GM10266 (cell line): ENCODE measurements around the gene REEP3.

Experiments used
- DNase-seq: peaks from one replicate; pipeline ENCODE4 v3.0.0; 2012; ENCODE audit errors: extremely low spot score
- TF ChIP-seq, protein P1 (sequence below): IDR thresholded peaks from 2 replicates; pipeline ENCODE4 v1.5.1; 2012; ENCODE audit warnings: mild to moderate bottlenecking, low read depth; ENCODE audit not compliant: control insufficient read depth, insufficient read depth; ENCODE audit errors: missing control alignments

The REEP3 gene

DNA sequence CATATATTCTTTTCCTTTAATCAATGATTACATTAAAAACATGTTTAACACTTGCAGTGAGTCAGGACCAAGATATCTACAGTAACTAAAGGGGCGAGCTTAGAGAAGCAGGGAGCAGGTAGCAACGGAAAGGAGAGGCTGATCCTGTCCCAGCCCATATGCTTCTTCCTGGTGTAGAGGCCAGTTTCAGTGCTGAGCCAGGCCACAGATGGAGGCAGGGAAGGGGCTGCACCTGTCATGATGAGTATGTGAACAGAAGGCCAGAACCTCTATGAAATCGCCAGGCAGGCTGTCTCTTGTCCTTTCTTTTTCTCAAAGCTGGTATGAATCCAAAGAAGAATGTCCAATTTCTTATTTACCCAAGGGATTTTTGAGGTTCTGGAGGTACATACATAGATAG is 16.3 kb downstream of the REEP3 start:
- no peak for DNase-seq
- TF ChIP-seq, protein P1, sequence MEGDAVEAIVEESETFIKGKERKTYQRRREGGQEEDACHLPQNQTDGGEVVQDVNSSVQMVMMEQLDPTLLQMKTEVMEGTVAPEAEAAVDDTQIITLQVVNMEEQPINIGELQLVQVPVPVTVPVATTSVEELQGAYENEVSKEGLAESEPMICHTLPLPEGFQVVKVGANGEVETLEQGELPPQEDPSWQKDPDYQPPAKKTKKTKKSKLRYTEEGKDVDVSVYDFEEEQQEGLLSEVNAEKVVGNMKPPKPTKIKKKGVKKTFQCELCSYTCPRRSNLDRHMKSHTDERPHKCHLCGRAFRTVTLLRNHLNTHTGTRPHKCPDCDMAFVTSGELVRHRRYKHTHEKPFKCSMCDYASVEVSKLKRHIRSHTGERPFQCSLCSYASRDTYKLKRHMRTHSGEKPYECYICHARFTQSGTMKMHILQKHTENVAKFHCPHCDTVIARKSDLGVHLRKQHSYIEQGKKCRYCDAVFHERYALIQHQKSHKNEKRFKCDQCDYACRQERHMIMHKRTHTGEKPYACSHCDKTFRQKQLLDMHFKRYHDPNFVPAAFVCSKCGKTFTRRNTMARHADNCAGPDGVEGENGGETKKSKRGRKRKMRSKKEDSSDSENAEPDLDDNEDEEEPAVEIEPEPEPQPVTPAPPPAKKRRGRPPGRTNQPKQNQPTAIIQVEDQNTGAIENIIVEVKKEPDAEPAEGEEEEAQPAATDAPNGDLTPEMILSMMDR = no peak

DNA sequence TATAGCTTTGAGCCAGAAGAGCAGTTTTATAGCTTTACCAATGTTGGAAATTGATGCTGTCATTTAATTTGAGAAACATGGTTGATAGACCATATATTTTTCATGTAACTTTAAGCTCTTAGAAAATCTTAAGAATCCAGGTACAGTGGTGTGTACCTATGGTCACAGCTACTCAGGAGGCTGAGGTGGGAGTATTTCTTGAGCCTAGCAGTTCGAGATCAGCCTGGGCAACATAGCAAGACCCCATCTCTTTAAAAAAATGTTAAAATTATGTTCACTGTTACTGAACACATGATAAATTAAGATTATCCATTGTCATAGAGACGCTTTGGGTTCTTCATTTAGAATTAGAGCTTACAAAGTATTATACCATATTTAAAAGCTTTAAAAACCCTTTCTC is 18.2 kb downstream of the REEP3 start:
- TF ChIP-seq, protein P1 = no peak
- DNase-seq = no peak

DNA sequence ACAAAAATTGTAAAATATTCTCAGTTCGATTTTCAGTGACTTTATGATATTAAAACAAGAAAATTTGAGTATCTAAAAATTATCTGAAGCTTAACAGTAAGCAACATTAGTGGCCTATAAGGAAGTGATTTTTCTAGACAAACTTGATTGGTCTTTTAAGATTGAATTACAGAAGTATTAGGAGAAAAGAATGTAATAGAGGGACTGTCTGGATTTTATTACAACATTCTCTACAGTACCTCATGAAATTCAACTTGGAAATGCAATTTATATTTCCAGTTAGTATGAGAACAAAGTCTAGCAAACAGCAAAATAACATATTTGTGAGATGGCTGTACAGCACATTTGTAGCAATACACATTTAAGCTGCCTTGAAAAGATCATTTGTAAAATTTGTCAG is 18.8 kb downstream of the REEP3 start:
- TF ChIP-seq, protein P1 = no peak
- DNase-seq = no peak

DNA sequence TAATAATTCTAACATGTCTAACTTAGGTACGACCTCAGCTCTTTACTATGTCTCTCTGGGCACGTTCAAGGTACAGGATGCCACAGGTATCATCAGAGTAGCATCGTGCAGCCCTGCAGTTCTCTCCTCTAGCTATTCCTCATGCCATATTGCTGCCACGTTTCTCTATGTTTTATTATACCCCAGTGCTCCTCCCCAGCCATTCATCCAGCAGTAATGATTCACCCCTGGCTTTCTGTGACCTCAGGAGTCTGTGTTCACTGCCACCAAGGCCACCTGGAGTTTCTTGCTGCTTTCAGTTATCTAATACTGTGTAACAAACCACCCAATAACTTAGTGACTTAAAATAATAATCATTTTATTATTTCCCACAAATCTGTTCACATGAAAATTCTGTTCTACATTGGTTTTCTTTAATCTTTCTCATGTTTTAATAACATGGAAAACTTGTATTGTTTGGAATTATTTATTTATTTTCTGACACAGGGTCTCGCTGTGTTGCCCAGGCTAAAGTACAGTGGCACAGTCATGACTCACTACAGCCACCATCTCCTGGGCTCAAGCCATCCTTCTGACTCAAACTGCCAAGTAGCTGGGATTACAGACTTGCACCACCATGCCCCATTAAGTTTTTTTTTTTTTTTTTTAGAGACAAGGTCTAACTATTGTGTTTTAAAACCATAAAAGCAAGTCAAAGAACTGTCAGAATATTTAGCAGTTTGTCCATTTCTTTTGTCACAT is 21.8 kb downstream of the REEP3 start:
- TF ChIP-seq, protein P1 = no peak
- DNase-seq = no peak

DNA sequence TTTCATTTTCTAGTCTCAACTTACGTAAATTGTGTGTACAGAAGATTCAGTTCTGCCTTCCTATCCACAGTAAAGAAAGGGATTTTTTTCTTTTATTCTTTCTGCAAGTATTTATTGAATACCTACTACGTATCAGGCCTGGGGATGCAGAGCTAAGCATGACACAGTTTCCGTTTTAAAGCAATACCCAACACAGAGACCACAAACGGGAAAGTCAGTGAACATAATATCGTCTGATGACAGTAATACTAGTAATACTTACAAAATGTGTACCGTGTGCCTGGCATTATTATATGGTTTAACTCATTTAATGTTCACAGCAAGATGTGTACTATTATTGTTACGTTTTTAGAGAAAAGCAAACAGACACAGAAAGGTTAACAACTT is 22.4 kb downstream of the REEP3 start:
- no peak for DNase-seq

DNA sequence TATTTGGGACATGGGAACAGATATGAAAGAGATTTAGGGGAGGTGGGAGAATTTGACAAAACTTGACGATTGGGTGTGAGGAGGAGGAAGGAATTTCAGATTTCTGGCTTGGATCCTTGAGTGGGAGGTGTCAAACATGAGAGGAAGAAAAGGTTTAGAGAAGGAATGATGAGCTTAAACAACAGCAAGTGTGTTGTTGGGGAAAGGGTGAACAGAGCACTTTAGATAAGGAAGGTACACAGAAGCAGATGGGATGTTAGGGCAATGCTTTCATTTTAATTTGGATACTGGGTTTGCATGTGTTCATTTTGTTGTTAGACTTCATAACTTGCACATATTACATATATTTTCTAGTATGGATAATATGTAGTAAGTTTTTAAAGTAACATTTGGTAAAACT is 23.2 kb downstream of the REEP3 start:
- TF ChIP-seq, protein P1 = no peak
- no peak for DNase-seq

More for the DNA sequence above, 22.4 kb downstream of the REEP3 start:
- TF ChIP-seq, protein P1 = no peak

DNA sequence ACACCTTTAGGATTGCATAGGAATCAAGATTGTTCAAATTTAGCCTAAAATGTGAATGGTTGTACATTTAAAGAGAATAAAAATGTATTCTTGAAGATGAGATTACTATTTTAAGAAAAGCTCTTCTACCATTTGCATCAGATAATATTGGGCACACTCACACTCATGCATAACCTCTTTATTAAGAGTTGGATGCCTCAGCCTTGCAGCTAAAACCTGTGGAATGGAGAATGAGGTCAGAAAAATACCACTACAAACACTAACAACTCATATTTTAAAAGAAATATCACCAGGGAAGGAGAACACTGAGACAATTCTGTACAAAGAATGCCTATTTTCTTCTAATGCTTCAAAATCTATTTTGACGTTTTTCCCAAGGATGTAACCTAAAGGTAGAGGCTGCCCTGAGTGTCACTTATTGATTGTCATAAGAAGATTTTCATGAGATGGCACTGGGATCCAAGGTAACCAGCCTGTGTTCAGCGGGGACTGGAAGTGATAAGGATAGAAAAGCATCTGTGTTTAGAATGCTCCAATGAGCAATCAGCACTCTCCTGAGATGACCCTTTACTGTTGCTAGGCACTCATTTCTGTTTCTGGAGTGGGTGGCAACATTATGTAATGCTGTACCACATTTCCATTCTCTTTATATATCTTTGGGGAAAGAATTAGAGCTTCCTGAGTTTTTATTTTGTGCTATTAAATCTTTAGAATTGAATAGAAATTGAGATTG is 26.6 kb downstream of the REEP3 start:
- TF ChIP-seq, protein P1 = no peak
- no peak for DNase-seq
